Measurements from ENCODE around the gene EVA1A.

The EVA1A gene

DNA sequence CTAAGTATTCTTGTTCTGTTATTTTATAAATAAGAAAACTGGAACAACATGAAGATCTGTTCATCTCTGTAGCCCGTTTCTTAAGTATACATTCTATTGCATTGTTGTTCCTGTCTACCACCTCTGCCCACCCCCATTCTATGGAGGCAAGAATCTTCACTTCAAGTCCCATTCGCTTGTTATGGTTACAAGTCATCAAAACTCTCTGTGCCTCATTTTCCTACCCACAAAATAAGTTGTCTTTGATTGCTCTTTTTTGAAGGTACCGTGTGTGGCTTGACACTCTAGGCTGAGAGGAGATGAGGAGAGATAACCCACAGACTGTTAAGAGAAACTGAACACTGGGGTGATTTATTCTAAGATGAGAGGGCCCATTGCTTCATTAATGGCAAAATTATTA, 2.9 kb upstream of the EVA1A start:
- DNase-seq (ENCODE audit: low read depth in 2 of 2) = no peak

DNA sequence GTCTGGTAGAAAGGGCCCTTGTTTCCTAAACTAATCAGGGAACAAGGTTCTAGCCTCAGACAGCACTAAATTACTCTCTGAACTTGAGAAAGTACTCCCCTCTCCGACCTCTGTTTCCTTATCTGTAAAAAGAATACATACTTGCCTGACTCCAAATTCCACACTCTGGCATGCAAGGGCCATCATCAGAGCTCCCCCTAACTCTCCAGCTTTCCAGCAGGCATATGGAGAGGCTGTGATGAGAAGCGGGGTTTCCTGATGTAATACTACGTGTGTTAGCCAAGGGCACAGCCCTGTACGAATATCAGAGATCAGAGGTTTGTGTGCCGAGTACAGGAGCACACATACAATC, 1.8 kb upstream of the EVA1A start:
- DNase-seq (ENCODE audit: low read depth in 2 of 2) = no peak

DNA sequence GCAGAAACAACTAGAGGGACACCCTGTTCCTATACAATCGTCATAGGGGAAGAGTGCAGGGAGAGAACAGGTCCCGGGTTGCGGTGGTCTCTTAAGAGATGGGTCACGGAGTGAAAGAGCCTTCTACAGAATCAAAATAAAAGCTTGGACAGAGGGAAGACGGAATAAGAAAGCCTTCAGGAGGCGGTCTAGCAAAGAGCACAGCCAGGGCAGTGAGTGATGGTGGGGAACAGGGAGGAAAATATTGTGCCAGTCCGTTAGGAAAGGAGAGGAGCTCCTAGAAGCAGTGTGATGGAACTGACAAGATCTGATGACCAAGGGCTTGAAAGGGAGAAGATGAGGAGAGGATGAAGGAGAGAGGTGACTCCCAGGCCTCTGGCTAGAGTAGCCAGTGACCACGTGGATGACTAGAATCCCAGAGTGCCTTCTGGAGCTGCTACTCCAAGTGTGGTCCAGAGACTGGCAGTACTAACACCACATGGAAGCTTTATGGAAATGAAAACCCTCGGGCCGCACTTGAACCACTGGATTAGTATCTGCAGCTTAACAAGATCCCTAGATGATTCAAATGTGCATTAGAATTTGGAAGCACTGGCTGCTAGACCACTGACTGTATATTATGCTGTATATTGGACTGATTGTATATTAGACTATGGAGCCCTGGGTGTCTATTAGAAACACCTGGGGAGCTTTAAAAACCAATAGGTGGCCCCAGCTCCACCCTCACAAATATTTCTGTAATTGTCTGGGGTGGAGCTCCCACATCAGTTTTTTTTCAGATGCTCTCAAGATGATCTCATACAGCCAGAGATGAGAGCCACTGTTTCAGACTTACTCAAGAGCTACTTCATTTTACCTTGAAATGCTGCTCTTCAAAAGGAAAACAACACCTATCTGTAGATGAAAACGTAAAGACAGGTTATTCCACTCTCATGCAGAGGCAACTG, 1.1 kb upstream of the EVA1A start:
- no peak for DNase-seq (ENCODE audit: low read depth in 2 of 2)

DNA sequence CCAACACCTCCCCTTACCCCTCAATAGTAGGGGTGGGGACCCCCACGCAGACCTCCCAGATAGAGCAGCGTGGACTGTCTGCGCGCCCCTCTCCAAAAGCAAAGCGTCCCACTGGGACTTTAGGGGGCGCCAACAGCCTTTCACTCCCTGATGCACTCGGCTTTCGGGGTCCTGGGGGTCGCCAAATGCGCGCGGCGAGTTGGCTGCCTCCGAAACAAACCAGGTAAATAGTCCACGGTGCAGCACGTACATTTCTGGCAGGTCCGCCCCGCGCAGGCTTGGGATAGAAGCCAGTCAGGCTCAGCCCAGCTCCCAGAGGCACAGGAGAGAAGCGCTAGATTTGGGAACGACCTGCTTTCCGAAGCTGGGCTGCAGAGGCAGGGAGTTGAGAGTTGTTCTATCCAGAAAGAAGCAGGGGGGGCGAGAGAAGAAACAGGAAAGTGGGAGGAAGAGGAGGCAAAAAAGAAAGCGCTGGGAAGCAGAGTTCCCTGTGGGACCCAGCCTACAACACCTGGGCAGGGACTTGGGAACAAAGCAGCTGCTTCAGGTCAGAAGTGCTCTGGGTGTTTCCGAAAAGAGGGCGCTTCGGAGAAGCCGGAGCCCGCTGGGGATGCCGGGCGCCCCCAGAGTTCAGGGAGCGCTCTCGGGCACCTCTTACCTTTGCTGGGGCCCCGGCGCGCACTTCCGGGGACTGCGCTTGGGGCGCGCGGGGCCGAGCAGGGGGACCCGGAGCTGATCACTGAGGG, 544 bp downstream of the EVA1A start:
- DNase-seq (ENCODE audit: low read depth in 2 of 2) = no peak

DNA sequence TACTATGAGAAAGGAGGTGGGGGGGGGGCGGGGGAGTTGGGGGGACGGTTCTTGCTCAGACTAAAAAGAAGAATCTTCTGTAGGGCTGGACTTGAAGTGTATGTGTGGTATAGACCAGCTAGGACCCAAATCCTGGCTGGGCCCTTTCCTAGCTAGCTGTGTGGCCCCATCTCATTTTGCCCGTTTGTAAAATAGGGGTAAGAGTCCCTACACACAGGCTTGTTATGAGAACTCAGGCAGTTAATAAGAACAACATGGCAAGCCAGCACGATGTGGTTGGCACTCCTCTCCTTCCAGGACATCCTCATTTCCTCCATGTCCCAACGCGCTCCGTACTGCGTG, 1.1 kb downstream of the EVA1A start:
- DNase-seq (ENCODE audit: low read depth in 2 of 2) = no peak

DNA sequence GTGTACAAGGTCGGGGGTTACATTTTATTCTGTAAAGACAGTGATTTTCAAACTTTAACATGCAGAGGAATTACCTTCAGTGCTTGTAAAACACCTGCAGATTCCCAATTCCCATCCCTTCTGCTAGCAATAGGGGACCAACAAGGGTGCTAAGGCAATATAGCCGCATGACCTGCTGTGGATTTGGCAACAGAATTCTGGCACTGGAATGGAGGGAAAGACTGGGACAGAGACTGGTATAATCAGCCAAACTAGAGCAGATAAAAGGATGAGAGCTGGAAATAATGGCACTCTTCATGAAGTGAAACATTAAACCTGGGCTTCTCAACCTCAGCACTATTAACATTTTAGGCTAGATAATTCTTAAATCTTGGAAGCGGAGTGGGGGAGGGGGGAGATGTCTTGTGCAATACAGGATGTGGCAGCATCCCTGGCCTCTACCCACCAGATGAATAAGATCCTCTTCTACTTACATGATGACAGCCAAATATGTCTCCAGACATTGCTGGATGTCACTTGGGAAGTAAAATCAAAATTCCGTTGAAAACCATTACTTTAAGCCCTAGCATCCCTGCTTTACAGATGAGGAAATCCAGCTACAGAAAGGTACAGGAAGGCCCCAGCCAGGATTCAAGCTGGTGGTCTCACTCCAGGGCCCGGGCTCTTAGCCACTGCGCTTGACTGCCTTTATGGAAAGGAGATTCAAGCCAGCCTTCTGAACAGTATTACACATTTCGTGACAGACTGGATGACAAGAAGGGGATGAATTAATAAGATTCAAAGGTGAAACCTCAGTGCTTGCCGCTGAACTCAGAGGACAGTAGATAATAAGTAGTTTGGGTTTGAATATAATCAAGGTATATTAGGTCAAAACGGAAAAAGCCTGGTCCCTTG, 1.7 kb downstream of the EVA1A start:
- no peak for DNase-seq (ENCODE audit: low read depth in 2 of 2)

DNA sequence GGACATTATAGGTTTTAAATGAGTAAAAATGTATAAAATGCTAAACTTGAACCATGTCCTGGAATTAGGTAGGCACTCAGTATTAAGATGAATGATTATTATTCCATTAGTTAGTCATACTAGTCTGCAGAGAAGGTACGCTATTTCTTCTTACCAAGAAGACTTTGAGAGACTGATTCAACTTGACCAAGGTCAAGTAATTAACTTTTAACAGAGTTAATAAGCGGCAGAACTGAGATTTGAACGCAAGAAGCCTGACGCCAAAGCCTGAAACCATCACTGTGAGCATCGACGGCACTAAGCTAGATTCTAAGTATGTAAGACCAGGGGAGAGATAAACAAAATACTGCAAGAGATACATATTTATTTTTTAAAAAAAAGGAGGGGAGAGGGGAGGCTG, 2.6 kb downstream of the EVA1A start:
- DNase-seq (ENCODE audit: low read depth in 2 of 2) = no peak

DNA sequence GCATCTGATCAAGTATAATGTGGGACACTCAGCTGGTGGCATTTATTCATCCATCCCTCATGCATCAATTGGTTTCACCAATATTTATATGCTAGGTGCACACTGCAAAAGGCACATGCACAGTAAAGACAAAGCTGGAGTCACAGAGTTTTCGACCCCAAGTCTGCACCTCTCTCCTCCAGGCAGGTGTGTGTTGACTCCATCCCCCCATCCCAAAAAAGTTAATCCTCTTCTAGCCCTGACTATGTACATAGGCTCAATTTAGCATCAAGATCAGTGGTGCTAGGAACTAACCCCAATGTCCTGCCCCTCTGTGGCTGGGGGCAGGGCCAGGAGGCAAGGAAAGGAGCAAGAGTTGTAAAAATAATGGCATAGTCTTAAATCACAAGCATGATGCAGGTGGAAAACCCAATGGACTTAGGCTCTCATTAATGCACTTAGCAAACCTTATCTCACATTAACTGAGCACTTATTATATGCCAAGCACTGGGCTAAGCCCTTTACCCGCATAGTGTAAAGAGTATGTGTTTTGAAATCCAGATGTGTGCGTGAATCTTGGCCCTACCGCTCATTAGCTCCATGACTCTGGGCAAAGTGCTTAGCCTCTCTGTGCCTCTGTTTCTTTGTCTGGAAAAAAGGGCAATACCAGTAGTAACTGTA, 3.1 kb downstream of the EVA1A start:
- no peak for DNase-seq (ENCODE audit: low read depth in 2 of 2)

DNA sequence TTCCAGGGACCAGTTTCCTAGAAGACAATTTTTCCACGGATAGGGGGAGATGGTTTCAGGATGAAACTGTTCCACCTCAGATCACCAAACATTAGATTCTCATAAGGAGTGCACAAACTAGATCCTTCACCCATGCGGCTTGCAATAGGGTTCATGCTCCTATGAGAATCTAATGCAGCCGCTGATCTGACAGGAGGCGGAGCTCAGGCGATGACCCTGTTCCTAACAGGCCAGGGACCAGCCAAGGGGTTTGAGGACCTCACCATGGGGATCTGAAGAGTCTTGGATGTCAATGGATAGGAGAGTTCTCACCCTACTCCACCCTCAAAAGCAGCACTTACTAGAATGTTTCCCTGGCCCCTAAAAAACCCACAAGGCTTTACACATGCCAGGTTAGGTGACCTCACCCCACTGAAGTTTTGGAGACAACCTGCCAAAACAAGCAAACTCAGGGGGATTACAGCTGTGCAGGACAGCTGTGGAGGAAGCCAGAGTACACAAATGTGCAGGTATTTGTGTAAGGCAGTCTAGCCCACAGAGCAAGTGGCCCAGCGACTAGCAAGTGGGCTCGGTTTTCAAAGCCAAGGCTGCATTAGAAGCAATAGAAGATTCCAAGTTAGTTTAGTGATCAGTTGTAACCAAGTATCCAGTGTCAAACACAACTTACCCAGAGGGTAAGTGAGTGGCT, 3.9 kb downstream of the EVA1A start:
- no peak for DNase-seq (ENCODE audit: low read depth in 2 of 2)

DNA sequence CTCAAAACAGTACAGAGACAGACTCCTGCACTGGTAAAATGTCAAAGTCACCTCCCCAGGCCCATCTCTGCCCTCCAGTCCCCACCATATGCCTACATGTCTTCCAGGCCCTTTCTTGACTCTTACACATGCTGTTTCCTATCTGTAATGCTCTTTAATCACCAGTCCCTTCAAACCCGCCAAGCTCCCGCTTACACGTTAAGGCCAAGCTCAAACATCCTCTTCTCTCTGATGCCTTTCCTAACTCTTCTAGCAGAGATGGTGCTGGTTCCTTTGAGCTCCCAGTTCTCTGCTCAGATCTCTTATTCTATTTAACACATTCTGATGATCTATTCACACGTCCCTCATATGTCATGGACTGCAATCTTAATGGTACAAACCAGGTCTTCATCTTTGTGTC, 5.0 kb downstream of the EVA1A start:
- DNase-seq (ENCODE audit: low read depth in 2 of 2) = no peak

DNA sequence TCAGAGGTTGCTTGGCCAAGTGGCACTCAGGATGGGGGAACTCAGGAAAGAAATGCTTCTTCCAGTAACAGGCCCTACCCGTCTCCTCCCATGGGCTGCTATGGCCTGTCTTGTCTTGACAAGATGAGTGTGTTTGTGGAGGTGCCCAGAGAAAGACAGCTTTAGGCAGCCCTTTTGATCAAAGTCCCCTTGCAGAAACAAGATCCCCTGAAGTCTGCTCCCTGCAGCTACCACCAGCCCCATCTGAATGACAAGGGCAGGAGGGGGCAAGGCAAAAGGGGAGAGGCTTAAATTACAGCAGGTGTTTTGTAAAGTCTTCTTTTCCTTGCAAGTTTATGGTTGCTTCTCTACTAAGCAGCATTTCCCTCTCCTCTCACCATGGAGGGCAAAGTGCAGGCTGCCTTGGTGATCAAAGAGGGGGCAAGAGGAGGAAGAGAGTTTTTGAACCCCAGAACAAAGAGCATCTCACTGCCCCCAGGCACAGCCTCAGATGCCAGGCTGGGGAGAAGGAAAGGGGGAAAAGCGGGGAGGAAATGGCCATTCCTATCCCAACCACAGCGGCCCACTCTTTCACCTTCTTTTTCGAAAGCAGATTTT, 6.7 kb downstream of the EVA1A start:
- no peak for DNase-seq (ENCODE audit: low read depth in 2 of 2)

DNA sequence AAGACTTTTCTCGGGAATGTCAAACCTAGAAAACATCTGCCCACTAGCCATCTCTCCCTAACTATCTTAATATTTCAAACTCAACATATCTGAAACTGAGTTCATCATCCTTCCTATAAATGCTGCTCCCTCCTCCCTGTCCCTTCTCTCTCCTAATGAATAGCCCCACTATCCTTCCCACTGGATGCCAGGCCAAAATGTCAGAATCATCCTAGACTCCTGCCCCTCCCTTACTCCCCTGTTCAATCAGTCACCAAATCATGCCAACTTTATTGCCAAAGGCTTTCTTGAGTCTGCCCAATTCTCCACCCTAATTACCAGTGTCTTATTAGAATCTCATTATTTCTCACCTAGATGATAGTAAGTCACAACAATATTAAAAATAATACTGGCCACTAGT, 8.5 kb downstream of the EVA1A start:
- DNase-seq (ENCODE audit: low read depth in 2 of 2) = no peak

DNA sequence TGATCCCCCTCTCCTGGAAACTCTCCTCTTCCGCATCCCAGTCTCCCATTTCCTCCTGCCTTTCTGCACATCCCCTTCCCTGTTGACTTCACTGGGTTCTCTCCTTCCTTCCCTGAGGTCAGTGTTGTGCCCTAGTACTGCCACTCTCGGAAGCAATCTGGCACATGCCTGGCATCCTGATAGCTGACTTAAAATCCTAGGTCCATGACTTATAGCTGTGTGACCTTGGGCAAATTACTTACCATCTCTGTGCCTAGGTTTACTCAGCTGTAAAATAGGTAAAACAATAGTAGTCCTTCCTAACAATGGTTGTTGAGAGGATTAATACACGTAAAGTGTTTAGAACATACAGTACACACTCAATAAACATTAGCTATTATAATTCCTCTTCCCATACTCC, 9.3 kb downstream of the EVA1A start:
- no peak for DNase-seq (ENCODE audit: low read depth in 2 of 2)

DNA sequence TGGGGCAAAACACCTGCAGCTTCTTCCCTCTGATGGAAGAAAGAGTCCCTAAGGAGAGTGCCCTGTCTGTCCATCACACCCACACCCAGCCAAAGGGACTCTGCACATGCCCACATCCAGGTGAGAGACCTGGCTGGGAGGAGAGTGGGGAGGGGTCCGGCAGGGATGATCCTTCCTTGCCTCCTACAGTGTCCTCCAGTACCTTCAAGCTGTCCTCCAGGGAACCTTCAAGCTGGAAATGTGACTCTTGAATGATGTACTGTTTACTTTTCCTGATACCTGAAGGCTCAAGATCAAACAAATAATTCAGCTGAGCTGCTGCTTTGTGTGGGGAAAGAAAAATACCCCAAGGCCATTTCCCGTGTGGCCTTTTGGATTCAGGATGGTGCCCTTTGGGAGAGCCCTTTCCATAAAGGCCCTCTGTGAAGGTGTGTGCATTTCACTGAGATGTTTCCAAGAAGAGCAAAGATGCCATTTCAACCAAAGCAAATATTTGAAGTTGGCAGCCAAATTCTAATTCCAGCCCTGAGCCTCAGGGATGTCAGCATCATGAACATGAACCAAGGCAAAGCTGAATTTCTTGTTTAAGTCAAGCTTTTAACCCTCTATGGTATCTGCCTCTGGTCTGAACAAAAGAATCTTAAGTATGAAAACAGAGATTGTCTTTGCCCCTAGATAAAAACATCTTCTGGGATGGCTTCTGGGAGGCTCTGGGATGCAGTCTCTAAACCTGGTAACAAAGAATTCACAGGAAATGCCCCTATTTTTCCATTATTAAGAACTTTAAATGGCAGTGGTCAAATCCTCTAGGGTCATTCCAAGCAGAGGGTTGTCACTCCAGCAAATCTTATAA, 11.1 kb downstream of the EVA1A start:
- no peak for DNase-seq (ENCODE audit: low read depth in 2 of 2)

DNA sequence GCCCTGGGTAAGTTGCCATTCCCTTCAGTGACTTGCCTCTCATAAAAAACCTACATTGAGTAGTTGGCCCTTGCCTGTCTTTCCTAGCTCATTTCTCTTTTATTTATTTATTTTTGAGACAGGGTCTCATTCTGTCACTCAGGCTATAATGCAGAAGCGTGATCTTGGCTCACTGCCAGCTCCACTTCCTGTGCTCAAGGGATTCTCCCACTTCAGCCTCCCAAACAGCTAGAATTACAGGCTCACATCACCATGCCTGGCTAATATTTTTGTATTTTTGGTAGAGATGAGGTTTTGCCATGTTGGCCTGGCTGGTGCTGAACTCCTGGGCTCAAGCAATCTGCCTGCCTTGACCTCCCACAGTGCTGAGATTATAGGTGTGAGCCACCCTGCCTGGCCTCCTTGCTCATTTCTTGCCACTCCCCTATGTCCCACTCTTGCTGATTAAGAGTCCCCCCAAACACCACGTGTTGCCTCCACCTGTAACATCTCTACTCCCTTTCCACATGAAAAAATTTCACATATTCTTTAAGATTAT, 12.6 kb downstream of the EVA1A start:
- no peak for DNase-seq (ENCODE audit: low read depth in 2 of 2)

DNA sequence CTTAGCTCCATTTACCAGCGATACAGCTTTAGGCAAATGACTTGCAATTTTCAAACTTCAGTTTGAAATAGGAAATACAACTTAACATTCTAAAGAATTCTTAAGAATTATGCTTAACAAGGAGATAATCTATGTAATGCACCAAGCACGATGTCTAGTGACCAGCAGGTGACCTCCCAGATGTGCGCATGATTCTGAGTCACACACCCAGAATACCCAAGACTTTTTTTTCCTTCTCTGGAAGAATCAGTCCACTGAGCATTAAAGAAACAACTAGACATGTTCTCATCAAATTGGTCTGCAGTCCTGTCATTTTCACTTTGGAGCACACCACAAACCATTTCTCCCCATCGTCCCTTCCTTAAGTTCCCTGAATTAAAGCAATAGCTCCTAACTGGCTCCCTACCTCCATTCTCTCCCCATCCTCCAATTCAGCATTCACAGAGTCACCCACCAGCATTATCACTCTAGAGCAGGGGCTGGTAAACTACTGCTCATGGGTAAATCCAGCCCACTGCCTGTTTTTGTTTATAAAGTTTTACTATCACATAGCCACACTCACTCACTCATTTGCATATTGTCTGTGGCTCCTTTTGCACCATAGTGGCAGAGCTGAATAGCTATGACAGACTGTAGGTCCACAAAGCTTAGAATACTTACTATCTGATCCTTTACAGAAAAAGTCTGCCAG, 13.2 kb downstream of the EVA1A start:
- DNase-seq (ENCODE audit: low read depth in 2 of 2) = no peak

DNA sequence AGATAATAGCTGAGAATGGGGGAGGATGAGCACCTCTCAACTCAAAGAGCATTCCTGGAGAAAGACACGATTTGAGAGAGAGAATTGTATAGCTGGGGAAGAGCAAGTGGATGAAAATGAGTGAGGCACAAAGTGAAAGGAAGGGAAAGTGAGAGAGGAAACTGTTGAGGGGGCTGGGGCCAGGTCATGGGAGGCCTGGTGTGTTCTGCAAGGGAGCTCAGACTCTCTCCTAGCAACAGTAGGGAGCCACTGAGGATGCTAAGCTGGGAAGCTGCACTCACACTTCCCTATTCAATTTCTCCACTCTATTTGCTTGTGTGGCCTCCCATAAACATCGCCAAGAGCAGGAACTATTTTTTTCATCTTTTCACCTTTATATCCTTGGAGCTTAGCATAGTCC, 14.8 kb downstream of the EVA1A start:
- no peak for DNase-seq (ENCODE audit: low read depth in 2 of 2)

DNA sequence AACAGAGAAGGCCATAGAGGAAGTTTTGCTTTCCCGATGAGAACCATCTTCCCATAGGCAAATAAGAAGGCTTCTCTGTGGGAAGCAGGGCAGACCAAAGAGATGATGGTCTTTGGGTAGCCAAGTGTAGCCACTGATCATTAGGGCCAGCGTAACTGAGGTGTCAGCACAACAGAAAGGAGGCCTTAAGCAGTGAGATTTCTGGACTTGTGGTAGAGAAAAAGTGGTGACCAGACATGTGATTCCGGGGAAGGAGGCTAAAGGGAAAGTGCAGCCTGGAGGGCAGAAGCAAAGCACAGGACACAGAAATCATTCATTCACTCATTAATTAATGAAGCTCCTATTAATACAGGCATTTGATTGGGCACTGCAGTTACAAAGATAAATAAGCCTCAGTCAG, 15.4 kb downstream of the EVA1A start:
- no peak for DNase-seq (ENCODE audit: low read depth in 2 of 2)

DNA sequence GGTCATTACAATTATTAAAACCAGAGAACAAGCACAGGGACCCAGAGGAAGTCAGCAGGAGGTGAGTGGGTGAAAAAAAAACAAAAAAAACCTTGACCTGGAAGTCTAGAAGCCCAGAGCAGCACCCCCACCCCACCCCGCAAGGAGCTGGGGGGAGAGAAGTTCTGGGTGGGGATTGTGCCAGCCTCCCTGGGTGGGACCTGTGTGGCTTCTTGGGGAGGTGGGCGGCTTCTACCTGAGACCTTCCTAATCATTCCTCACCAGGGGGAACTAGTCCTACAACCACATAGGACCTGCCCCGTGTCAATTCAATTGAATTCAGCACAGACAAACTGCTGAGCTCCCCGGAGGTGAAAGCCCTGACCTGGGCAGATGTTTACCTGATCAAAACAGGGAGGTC, 17.3 kb downstream of the EVA1A start:
- no peak for DNase-seq (ENCODE audit: low read depth in 2 of 2)
